Spleen (tissue), 7 donors: ENCODE data around the gene CYTH4.

Experiments used
- POLR2A ChIP-seq, 3 donors: fragments of 450-650 bp; IDR thresholded peaks; one replicate each; pipeline ENCODE4 v1.5.1; 2017; ENCODE audit warnings: antibody characterized with exemption in 3 of 3, mild to moderate bottlenecking in 1 of 3
- TF ChIP-seq, protein P1 (sequence below), 11 experiments: fragments of 200-600 bp in 7 of 11; fragments of 450-650 bp in 4 of 11; sonication (generic) in 4 of 11; IDR thresholded peaks in 8 of 11; conservative IDR thresholded peaks in 3 of 11; 1 replicate in 7 of 11; 2 replicates in 4 of 11; pipeline versions ENCODE4 v1.4.0 to v1.8.0; 2016 to 2021; ENCODE audit warnings: antibody characterized with exemption in 11 of 11, inconsistent platforms in 4 of 11, mild to moderate bottlenecking in 1 of 11
- donor health status: DM: no; HTN: no; CAD: no; lungs with moderate emphysema.
- donor health status: DM: no; HTN: no; CAD: no.
- donor health status: DM: no; HTN: no; CAD: no.

DNA sequence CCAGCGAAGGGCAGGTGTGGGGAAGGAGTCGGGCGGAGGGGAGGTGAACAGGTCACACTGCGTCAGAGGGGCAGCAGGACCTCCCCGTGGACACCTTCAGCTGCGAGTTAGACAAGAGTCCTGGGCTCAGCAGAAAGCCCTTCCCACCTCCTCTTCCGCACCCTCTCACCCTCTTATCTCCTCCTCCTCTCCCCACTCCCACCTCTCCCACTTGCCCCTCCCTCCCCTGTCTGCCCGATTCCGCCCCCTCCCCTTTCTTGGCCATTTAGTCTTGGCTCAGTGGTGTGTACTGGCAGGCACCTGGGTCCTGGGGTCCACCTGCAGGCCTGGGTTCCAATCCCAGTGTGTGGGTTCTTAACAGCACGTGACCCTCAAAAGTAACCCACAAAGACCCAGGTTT, 37.2 kb downstream of the CYTH4 start:
- TF ChIP-seq, protein P1, sequence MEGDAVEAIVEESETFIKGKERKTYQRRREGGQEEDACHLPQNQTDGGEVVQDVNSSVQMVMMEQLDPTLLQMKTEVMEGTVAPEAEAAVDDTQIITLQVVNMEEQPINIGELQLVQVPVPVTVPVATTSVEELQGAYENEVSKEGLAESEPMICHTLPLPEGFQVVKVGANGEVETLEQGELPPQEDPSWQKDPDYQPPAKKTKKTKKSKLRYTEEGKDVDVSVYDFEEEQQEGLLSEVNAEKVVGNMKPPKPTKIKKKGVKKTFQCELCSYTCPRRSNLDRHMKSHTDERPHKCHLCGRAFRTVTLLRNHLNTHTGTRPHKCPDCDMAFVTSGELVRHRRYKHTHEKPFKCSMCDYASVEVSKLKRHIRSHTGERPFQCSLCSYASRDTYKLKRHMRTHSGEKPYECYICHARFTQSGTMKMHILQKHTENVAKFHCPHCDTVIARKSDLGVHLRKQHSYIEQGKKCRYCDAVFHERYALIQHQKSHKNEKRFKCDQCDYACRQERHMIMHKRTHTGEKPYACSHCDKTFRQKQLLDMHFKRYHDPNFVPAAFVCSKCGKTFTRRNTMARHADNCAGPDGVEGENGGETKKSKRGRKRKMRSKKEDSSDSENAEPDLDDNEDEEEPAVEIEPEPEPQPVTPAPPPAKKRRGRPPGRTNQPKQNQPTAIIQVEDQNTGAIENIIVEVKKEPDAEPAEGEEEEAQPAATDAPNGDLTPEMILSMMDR (IDR thresholded peaks at IDR 0.05 in 8 of 11, conservative IDR thresholded peaks at IDR 0.05 in 3 of 11): no peak
- TF ChIP-seq POLR2A (IDR thresholded peaks at IDR 0.05): no peak
